MM.1S (cell line): ENCODE measurements around the gene TUBA1A.

Source experiments
- DNase-seq: peaks from one replicate; pipeline ENCODE4 v3.0.0-alpha.2; 2015
- H2AFZ ChIP-seq: fragments of 300-600 bp; sonication (generic); 2 replicates; pipeline ENCODE4 v1.6.0; 2016; ENCODE audit warnings: antibody characterized with exemption, low read length
- H3F3A ChIP-seq: fragments of 300-600 bp; sonication (generic); 2 replicates; pipeline ENCODE4 v1.6.1; 2016; ENCODE audit warnings: mild to moderate bottlenecking, antibody characterized with exemption, low read length, moderate library complexity, mixed read lengths; ENCODE audit not compliant: insufficient read depth
- H3K27ac ChIP-seq: fragments of 300-600 bp; sonication (generic); 2 replicates; pipeline ENCODE4 v1.5.1; 2016; ENCODE audit warnings: mild to moderate bottlenecking, low read length
- H3K27me3 ChIP-seq: fragments of 300-600 bp; sonication (generic); replicated peaks from 2 replicates; pipeline ENCODE4 v1.6.0; 2016; ENCODE audit warnings: low read length; ENCODE audit not compliant: insufficient read depth
- H3K36me3 ChIP-seq: fragments of 300-600 bp; sonication (generic); replicated peaks from 2 replicates; pipeline ENCODE4 v1.6.1; 2016; ENCODE audit warnings: mild to moderate bottlenecking, low read length, mixed read lengths; ENCODE audit not compliant: insufficient read depth
- H3K4me1 ChIP-seq: fragments of 300-600 bp; sonication (generic); 2 replicates; pipeline ENCODE4 v1.6.1; 2016; ENCODE audit warnings: low read length, mixed read lengths
- H3K4me2 ChIP-seq: fragments of 300-600 bp; sonication (generic); 2 replicates; pipeline ENCODE4 v1.6.0; 2016; ENCODE audit warnings: low read depth, low read length
- H3K4me3 ChIP-seq: fragments of 300-600 bp; sonication (generic); 2 replicates; pipeline ENCODE4 v1.5.1; 2016; ENCODE audit warnings: low read length, mixed read lengths
- H3K79me2 ChIP-seq: fragments of 300-600 bp; sonication (generic); 2 replicates; pipeline ENCODE4 v1.6.1; 2016; ENCODE audit warnings: mixed run types, low read length, mixed read lengths
- H3K9ac ChIP-seq: fragments of 300-600 bp; sonication (generic); 2 replicates; pipeline ENCODE4 v1.6.1; 2016; ENCODE audit warnings: low read length, mixed read lengths
- H3K9me2 ChIP-seq: fragments of 300-600 bp; sonication (generic); replicated peaks from 2 replicates; pipeline ENCODE4 v1.6.1; 2016; ENCODE audit warnings: mild to moderate bottlenecking, low read length, mixed read lengths; ENCODE audit not compliant: insufficient read depth
- H3K9me3 ChIP-seq: fragments of 300-600 bp; sonication (generic); replicated peaks from 2 replicates; pipeline ENCODE4 v1.6.1; 2016; ENCODE audit warnings: mild to moderate bottlenecking, low read length, mixed read lengths; ENCODE audit not compliant: insufficient read depth
- H4K20me1 ChIP-seq: fragments of 300-600 bp; sonication (generic); 2 replicates; pipeline ENCODE4 v1.6.1; 2016; ENCODE audit warnings: mild to moderate bottlenecking, low read length, moderate library complexity, mixed read lengths; ENCODE audit not compliant: insufficient read depth
- CTCF ChIP-seq: fragments of 300-600 bp; sonication (generic); IDR thresholded peaks from 2 replicates; pipeline ENCODE4 v1.5.1; 2016; ENCODE audit warnings: antibody characterized with exemption, low read length, mixed read lengths
- EZH2 ChIP-seq: fragments of 300-600 bp; sonication (generic); optimal IDR thresholded peaks from 2 replicates; pipeline ENCODE3; 2017; ENCODE audit warnings: low read depth, mild to moderate bottlenecking, antibody characterized with exemption, low read length, mixed read lengths
- EZH2phosphoT487 ChIP-seq: fragments of 300-600 bp; sonication (generic); IDR thresholded peaks from 2 replicates; pipeline ENCODE4 v1.6.1; 2018; ENCODE audit warnings: antibody characterized with exemption, low read length

TUBA1A gene

GRCh38 chr12:49208676-49209075 is 19.8 kb upstream of the TUBA1A start:
- DNase-seq = no peak

GRCh38 chr12:49208146-49208545 is 19.3 kb upstream of the TUBA1A start:
- H3K36me3 ChIP-seq = no peaks in the 10 kb centered on the region
- H3K27me3 ChIP-seq = no peaks in the 10 kb centered on the region
- H2AFZ ChIP-seq = no peak overlapping the region
- no peaks in the 10 kb centered on the region for H3F3A ChIP-seq
- no peak for DNase-seq
- H3K4me1 ChIP-seq = no peaks in the 10 kb centered on the region
- no peak overlapping the region for H3K9ac ChIP-seq
- no peaks in the 10 kb centered on the region for H3K79me2 ChIP-seq
- H3K9me3 ChIP-seq = no peaks in the 10 kb centered on the region
- H4K20me1 ChIP-seq = no peaks in the 10 kb centered on the region
- H3K4me3 ChIP-seq = no peak overlapping the region
- no peak overlapping the region for H3K4me2 ChIP-seq
- no peak overlapping the region for H3K27ac ChIP-seq
- TF ChIP-seq EZH2 (no peak), CTCF (no peak), EZH2phosphoT487 (no peak)
- H3K9me2 ChIP-seq = no peaks in the 10 kb centered on the region

More at GRCh38 chr12:49208676-49209075, 19.8 kb upstream of the TUBA1A start:
- H3K4me2 ChIP-seq = no peak overlapping the region
- no peak overlapping the region for H3K9ac ChIP-seq
- no peaks in the 10 kb centered on the region for H3K79me2 ChIP-seq
- H4K20me1 ChIP-seq = no peaks in the 10 kb centered on the region
- no peaks in the 10 kb centered on the region for H3K36me3 ChIP-seq
- H3K4me1 ChIP-seq = no peaks in the 10 kb centered on the region
- no peak overlapping the region for H3K4me3 ChIP-seq
- no peaks in the 10 kb centered on the region for H3K9me3 ChIP-seq
- TF ChIP-seq EZH2 = no peak
- TF ChIP-seq EZH2phosphoT487 = no peak
- TF ChIP-seq CTCF = no peak
- H3K27ac ChIP-seq = no peak overlapping the region
- H3K9me2 ChIP-seq = no peaks in the 10 kb centered on the region
- H2AFZ ChIP-seq = no peak overlapping the region
- no peaks in the 10 kb centered on the region for H3F3A ChIP-seq
- no peaks in the 10 kb centered on the region for H3K27me3 ChIP-seq

- TF ChIP-seq CTCF = no peak
- TF ChIP-seq EZH2phosphoT487 = no peak
- TF ChIP-seq EZH2 = no peak
- no peak overlapping the region for H3K4me2 ChIP-seq
- H2AFZ ChIP-seq = no peak overlapping the region
- no peaks in the 10 kb centered on the region for H3K9me2 ChIP-seq
- H3K4me3 ChIP-seq = no peak overlapping the region
- no peak overlapping the region for H3K9ac ChIP-seq
- H3K27me3 ChIP-seq = no peaks in the 10 kb centered on the region
- H3K36me3 ChIP-seq = no peaks in the 10 kb centered on the region
- H4K20me1 ChIP-seq = no peaks in the 10 kb centered on the region
- H3K4me1 ChIP-seq = no peaks in the 10 kb centered on the region
- no peaks in the 10 kb centered on the region for H3K9me3 ChIP-seq
- H3K27ac ChIP-seq = no peak overlapping the region
- H3K79me2 ChIP-seq = no peaks in the 10 kb centered on the region
- no peak for DNase-seq
- H3F3A ChIP-seq = no peaks in the 10 kb centered on the region
Measured at GRCh38 chr12:49206389-49206788, 17.5 kb upstream of the TUBA1A start.
